HepG2 (cell line): ENCODE results near the gene EMID1.

Experiments
- EHMT2 ChIP-seq: fragments of 200-600 bp; sonication (generic); IDR thresholded peaks from 2 replicates; pipeline ENCODE4 v1.7.0; 2017; ENCODE audit warnings: antibody characterized with exemption, low read depth, low read length, borderline replicate concordance
- JUND ChIP-seq: sonication (generic); formaldehyde crosslinking; IDR thresholded peaks from 2 replicates; pipeline ENCODE4 v1.8.0; 2022; ENCODE audit warnings: mild to moderate bottlenecking, missing genetic modification reagents
- SIX1 ChIP-seq: sonication (generic); formaldehyde crosslinking; IDR thresholded peaks from 2 replicates; pipeline ENCODE4 v1.4.0; 2020; ENCODE audit warnings: missing genetic modification reagents, borderline replicate concordance
- TCF7 ChIP-seq: sonication (generic); IDR thresholded peaks from 2 replicates; pipeline ENCODE4 v1.6.1; 2016; ENCODE audit warnings: antibody characterized with exemption, low read depth
- ZKSCAN1 ChIP-seq: fragments of 150-350 bp; IDR thresholded peaks from 2 replicates; pipeline ENCODE4 v1.6.1; 2014; ENCODE audit warnings: low read length
- TF ChIP-seq, protein P1 (sequence below): sonication (generic); formaldehyde crosslinking; IDR thresholded peaks from 2 replicates; pipeline ENCODE4 v1.8.0; 2022; ENCODE audit warnings: mild to moderate bottlenecking, missing genetic modification reagents, borderline replicate concordance
- TF ChIP-seq, protein P2 (sequence below): IDR thresholded peaks from 2 replicates; pipeline ENCODE4 v1.6.1; 2018; ENCODE audit warnings: missing genetic modification reagents
- TF ChIP-seq, protein P3 (sequence below): sonication (generic); formaldehyde crosslinking; IDR thresholded peaks from 2 replicates; pipeline ENCODE4 v1.4.0; 2020; ENCODE audit warnings: missing genetic modification reagents, borderline replicate concordance

DNA sequence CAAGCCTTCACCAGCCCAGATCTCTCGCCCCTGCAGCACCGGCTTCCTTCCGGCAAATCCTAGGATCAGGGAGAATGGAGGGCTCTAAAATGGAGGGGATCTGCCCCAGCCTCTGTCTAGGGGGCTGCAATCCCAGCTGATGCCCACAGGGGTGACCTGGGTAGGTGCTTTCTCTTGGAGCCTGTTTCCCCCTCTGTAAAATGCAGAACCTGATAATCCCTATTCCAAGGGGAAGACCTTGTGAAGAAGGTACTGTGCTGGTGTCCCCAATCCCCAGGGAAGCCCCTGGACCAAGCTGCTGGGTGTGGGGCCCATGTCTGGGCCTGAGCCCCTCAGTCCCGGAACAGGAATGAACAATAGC is 2.8 kb downstream of the EMID1 start:
- TF ChIP-seq EHMT2 = no peak
- TF ChIP-seq, protein P1, sequence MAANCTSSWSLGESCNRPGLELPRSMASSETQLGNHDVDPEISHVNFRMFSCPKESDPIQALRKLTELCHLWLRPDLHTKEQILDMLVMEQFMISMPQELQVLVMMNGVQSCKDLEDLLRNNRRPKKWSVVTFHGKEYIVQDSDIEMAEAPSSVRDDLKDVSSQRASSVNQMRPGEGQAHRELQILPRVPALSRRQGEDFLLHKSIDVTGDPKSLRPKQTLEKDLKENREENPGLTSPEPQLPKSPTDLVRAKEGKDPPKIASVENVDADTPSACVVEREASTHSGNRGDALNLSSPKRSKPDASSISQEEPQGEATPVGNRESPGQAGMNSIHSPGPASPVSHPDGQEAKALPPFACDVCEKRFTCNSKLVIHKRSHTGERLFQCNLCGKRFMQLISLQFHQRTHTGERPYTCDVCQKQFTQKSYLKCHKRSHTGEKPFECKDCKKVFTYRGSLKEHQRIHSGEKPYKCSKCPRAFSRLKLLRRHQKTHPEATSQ (CRISPR knock-in tag) = no peak
- TF ChIP-seq TCF7 = no peak
- no peak for TF ChIP-seq SIX1
- no peak for TF ChIP-seq JUND (CRISPR knock-in tag)
- TF ChIP-seq, protein P2, sequence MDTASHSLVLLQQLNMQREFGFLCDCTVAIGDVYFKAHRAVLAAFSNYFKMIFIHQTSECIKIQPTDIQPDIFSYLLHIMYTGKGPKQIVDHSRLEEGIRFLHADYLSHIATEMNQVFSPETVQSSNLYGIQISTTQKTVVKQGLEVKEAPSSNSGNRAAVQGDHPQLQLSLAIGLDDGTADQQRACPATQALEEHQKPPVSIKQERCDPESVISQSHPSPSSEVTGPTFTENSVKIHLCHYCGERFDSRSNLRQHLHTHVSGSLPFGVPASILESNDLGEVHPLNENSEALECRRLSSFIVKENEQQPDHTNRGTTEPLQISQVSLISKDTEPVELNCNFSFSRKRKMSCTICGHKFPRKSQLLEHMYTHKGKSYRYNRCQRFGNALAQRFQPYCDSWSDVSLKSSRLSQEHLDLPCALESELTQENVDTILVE (CRISPR knock-in tag) = no peak
- TF ChIP-seq, protein P3, sequence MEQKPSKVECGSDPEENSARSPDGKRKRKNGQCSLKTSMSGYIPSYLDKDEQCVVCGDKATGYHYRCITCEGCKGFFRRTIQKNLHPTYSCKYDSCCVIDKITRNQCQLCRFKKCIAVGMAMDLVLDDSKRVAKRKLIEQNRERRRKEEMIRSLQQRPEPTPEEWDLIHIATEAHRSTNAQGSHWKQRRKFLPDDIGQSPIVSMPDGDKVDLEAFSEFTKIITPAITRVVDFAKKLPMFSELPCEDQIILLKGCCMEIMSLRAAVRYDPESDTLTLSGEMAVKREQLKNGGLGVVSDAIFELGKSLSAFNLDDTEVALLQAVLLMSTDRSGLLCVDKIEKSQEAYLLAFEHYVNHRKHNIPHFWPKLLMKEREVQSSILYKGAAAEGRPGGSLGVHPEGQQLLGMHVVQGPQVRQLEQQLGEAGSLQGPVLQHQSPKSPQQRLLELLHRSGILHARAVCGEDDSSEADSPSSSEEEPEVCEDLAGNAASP (CRISPR knock-in tag) = no peak
- TF ChIP-seq ZKSCAN1 = no peak
